Measurements from ENCODE around the gene SFTPB. TPM values are rescaled to one million over a fixed set of nuclear protein-coding genes. Genes with fewer than 3 reads are reported as not detected.

The SFTPB gene
- total RNA-seq, 2 donors from 2014 or later, result not detected

DNA sequence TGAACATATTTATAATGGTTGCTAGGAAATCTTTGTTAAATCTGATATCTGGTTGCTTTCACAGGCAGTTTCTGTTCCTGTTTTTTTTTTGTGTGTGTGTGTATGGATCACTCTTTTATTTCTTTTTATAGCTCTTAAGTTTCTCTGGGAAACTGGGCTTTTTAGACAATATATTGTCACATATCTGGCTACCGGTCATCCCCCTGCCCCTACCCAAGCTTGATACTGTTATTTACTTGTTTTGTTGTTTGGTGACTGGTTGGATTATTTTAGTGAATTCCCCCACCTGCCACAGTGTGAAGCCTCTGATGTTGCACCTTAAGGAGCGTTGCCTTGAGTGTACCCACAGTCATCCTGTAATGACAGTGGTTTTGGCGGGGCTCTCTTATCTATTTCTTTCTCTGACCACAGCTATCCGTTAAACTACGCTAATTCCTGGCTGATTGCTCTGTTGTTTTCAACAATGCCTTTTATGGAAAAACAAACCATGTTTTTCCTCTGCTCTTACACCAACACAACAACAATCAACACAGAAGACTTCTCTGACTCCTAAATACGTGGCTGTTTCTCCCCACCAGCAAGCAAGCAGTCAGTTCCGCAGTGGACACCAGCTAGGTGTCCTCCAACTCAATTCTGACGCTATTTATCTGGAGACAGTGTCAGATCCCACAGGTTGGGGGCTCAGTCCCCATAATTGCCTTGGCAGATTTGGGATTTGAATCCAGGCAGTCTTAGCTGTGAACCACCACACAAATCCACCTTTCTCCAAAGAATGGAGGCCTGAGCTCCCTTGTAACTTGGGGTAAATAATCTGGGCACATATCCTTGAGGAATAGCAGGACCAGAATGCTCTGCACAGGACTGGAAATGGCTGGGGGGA, 37.0 kb upstream of the SFTPB start:
- ATAC-seq, result no peak
- no peak for DNase-seq
- intact Hi-C loops (cut with DNase I, micrococcal nuclease), result no loop called here

DNA sequence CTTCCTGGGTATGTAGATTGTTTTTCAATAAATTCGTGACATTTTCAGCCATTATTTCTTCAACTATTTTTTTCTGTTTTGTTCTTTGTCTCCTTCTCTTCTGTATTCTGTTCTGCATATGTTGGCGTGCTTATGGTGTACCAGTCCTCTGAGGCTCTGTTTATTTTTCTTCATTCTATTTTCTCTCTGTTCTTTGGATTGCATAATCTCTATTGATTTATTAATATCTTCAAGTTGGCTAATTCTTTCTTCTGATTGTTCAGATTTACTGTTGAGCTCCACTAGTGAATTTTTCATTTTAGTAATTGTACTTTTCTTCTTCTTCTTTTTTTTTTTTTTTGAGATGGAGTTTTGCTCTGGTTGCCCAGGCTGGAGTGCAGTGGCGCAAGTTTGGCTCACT, 36.0 kb upstream of the SFTPB start:
- intact Hi-C loops (cut with DNase I, micrococcal nuclease), result no loop called here
- no peak for DNase-seq
- ATAC-seq, result no peak

GRCh38 chr2:85703329-85703728, 35.3 kb upstream of the SFTPB start:
- intact Hi-C loops (cut with DNase I, micrococcal nuclease), result no loop called here
- ATAC-seq (no peak), DNase-seq (no peak)

DNA sequence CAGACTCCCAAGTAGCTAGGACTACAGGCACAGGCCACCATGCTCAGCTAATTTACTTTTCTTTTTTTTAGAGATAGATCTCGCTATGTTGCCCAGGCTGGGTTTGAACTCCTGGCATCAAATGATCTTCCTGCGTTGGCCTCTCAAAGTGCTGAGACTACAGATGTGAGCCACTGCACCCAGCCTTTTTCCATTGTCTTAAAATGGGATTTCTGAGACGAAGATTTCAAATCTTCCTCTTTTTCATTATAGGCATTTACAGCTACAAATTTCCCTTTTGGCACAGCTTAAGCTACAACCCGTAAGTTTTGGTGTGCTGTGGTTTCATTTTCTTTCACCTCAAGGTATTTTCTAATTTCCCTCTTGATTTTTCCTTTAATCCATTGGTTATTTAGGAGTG, 34.8 kb upstream of the SFTPB start:
- intact Hi-C loops (cut with DNase I, micrococcal nuclease), result no loop called here
- no peak for ATAC-seq
- no peak for DNase-seq

DNA sequence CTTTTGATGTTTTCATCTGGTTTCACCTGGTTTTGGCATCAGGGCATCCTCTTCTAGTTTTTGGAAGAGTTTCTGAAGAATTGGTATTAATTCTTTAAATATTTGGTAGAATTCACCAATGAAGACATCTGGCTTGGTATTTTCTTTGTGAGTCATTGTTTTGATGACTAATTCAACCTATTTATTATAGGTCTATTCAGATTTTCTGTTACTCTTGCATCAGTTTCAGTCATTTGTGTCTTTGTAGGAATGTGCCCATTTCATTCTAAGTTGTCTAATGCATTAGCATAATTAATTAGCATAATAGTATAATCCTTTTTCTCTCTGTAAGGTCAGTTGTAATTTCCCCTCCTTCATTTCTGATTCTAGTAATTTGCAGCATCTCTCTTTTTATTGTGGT, 34.2 kb upstream of the SFTPB start:
- no peak for ATAC-seq
- intact Hi-C loops (cut with DNase I, micrococcal nuclease), result no loop called here
- DNase-seq, result no peak

- ATAC-seq (no peak), DNase-seq (no peak)
- intact Hi-C loops (cut with DNase I, micrococcal nuclease), result no loop called here
These were observed 31.3 kb upstream of the SFTPB start for GRCh38 chr2:85699325-85699724.

DNA sequence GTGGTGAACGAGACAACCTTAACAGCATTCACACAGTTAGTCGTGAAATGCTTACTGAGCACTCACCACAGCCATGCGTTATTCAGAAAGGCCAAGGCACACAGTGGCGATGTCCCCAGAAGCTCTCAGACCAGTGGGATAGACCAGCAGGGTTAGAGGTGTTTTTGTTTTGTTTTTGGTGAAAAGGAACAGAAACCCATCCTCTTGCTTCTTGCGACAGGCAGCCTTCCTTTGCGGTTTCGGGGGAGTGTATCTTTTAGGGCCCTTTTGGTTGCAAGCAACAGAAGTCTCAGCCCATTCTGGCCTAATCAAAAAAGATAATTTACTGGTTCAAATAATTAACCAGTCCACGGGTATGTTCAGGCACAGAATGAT, 30.9 kb upstream of the SFTPB start:
- intact Hi-C loops (cut with DNase I, micrococcal nuclease), result no loop called here
- ATAC-seq (no peak), DNase-seq (no peak)

DNA sequence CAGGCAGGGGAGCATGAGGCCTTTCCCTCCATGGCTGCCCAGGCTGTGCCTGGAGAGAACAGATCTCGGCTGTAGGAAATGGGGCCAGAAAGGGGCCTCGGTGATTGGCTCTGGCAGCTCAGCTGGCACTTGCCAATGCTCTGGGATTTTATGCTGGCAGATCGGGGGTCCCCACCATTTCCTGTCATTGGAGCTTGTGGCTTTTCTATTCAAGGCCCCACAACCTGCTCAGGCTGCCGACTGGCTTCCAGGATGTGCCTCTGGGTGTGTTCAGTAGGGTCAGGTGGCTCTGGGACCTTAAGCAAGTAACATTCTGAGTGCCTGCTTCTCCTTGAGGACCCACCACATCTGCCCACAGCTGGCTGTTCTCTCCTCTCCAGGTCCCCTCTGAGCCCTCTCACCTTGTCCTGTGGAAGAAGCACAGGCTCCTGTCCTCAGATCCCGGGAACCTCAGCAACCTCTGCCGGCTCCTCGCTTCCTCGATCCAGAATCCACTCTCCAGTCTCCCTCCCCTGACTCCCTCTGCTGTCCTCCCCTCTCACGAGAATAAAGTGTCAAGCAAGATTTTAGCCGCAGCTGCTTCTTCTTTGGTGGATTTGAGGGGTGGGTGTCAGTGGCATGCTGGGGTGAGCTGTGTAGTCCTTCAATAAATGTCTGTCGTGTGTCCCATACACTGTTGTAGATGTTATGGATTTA, 30.3 kb upstream of the SFTPB start:
- no peak for ATAC-seq
- DNase-seq, result no peak
- intact Hi-C loops (cut with DNase I, micrococcal nuclease), result no loop called here

GRCh38 chr2:85697716-85698115, 29.7 kb upstream of the SFTPB start:
- intact Hi-C loops (cut with DNase I, micrococcal nuclease), result no loop called here
- ATAC-seq, result no peak
- no peak for DNase-seq

GRCh38 chr2:85697096-85697495, 29.1 kb upstream of the SFTPB start:
- no peak for DNase-seq
- ATAC-seq, result no peak
- intact Hi-C loops (cut with DNase I, micrococcal nuclease), result no loop called here

GRCh38 chr2:85695691-85696668, 28.0 kb upstream of the SFTPB start:
- no peak for DNase-seq
- intact Hi-C loops (cut with DNase I, micrococcal nuclease), result no loop called here
- no peak for ATAC-seq

DNA sequence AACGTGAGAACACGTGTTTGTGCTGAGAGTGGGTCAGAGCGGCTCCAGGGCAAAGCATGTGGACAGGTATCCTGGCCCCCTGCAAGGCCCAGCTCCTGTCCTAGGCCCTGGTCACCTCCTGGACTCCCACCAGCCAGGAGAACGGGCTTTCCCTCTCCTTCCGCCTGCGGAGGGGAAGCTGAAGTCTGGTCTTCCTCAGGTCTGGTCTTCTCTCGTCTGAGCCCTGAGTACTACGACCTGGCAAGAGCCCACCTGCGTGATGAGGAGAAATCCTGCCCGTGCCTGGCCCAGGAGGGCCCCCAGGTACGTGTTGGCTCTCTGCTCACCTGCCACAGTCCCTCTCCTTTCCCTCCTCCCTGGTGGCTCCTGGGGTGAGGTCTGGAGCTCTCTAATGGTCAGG, 27.1 kb upstream of the SFTPB start:
- intact Hi-C loops (cut with DNase I, micrococcal nuclease), result no loop called here
- no peak for ATAC-seq
- no peak for DNase-seq

- DNase-seq (no peak), ATAC-seq (no peak)
- intact Hi-C loops (cut with DNase I, micrococcal nuclease), result no loop called here
These were observed 26.3 kb upstream of the SFTPB start, which contains the start of gene GNLY for GRCh38 chr2:85694052-85695025. Gene GNLY, plus strand, starts transcription at chr2:85694358. Its CDS starts 61 bp downstream, at chr2:85694419.

GRCh38 chr2:85692039-85692645, 24.1 kb upstream of the SFTPB start:
- ATAC-seq (no peak), DNase-seq (no peak)
- intact Hi-C loops (cut with DNase I, micrococcal nuclease), result no loop called here

DNA sequence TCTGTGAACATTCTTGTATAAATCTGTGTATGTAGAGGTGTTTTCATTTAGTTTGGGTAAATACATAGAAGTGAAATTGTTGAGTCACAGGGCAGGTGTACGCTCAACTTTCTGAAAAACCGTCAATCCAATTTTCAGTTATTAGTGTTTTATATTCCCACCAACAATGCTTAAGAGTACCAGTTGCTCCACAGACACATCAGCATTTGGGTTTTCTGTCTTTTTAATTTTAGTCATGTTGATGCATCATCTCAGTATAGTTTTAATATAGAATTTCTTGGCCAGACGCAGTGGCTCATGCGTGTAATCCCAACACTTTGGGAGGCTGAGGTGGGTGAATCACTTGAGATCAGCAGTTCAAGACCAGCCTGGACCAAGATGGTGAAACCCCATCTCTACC, 22.9 kb upstream of the SFTPB start:
- ATAC-seq (no peak), DNase-seq (no peak)
- intact Hi-C loops (cut with DNase I, micrococcal nuclease), result no loop called here

- intact Hi-C loops (cut with DNase I, micrococcal nuclease), result no loop called here
- no peak for DNase-seq
- no peak for ATAC-seq
These were observed 16.8 kb upstream of the SFTPB start for GRCh38 chr2:85684806-85685205.

GRCh38 chr2:85684380-85684779, 16.4 kb upstream of the SFTPB start:
- no peak for ATAC-seq
- intact Hi-C loops (cut with DNase I, micrococcal nuclease), result no loop called here
- no peak for DNase-seq

DNA sequence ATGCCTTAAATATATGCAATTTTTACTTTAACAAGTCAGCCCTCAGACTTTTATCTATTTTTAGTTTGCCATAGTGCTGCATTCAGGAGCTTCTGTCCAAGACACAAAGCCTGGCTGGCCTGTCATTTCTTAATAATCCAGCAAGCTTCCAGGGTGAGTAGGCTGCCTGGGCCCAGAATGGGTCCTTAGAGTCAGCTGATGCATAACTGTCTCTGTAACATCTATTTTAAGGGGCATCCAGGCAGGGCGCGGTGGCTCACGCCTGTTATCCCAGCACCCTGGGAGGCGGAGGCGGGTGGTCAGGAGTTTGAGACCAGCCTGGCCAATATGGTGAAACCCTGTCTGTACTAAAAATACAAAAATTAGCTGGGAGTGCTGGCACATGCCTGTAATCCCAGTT, 14.4 kb upstream of the SFTPB start:
- no peak for ATAC-seq
- intact Hi-C loops (cut with DNase I, micrococcal nuclease), result no loop called here
- DNase-seq, result no peak
